Stimulated activated naive B cell treated with anti-CD40 and anti-IgM and Interleukin-4, amounts not matched to agents 10 μg/mL and 1 μg/mL and 100 μg/mL, for 72 hours (primary cell): ENCODE data around the gene UBFD1.
"Not testable (repeated sequence)": the region's sequence is repeated elsewhere in the genome, so short reads cannot be mapped to it uniquely, and the experiment has no call there.

ENCODE experiments used
- ATAC-seq, 2 donors: fragments of 150-1000 bp; cut with Tn5 transposase; replicated peaks; 2 replicates each; pipeline ENCODE4 v1.10.0; 2021; ENCODE audit warnings: moderate library complexity in 1 of 2
- DNase-seq: peaks from one replicate; pipeline ENCODE4 v3.0.0; 2021
- H3K27ac Mint-ChIP-seq: one replicate; pipeline ENCODE4 v1.8.0; 2022; ENCODE audit warnings: mild to moderate bottlenecking, mixed read lengths
- H3K27me3 Mint-ChIP-seq, 2 donors: one replicate each; pipeline ENCODE4 v1.8.0; 2022; ENCODE audit warnings: mixed read lengths in 2 of 2
- H3K36me3 Mint-ChIP-seq, 2 donors: one replicate each; pipeline ENCODE4 v1.8.0; 2022; ENCODE audit warnings: mixed read lengths in 2 of 2, mild to moderate bottlenecking in 1 of 2
- H3K4me1 Mint-ChIP-seq, 2 donors: one replicate each; pipeline ENCODE4 v1.8.0; 2022; ENCODE audit warnings: mixed read lengths in 2 of 2, mild to moderate bottlenecking in 1 of 2
- H3K4me3 Mint-ChIP-seq, 2 donors: one replicate each; pipeline ENCODE4 v1.8.0; 2022; ENCODE audit warnings: mild to moderate bottlenecking in 2 of 2, mixed read lengths in 2 of 2, moderate library complexity in 1 of 2
- H3K9me3 Mint-ChIP-seq, 2 donors: one replicate each; pipeline ENCODE4 v1.8.0; 2022; ENCODE audit warnings: mixed read lengths in 2 of 2, mild to moderate bottlenecking in 1 of 2

UBFD1 gene

GRCh38 chr16:23590181-23590580 is 32.7 kb downstream of the UBFD1 start:
- no peak for ATAC-seq
- peaks cover 31 to 45% of the 10 kb centered on the region in 2 donors for H3K36me3 Mint-ChIP-seq

GRCh38 chr16:23594186-23594585 is 36.7 kb downstream of the UBFD1 start:
- H3K4me1 Mint-ChIP-seq = peaks cover 16 to 39% of the 10 kb centered on the region in 2 donors
- H3K27ac Mint-ChIP-seq = peak overlapping the region; percentile 51
- no peaks in the 10 kb centered on the region for H3K27me3 Mint-ChIP-seq
- H3K9me3 Mint-ChIP-seq = no peaks in the 10 kb centered on the region
- H3K4me3 Mint-ChIP-seq = no peak overlapping the region
- ATAC-seq = no peak
- H3K36me3 Mint-ChIP-seq = peaks cover 25 to 34% of the 10 kb centered on the region in 2 donors
- DNase-seq = no peak

More at GRCh38 chr16:23590181-23590580, 32.7 kb downstream of the UBFD1 start:
- Mint-ChIP-seq H3K4me3 (no peak overlapping the region), H3K27me3 (no peaks in the 10 kb centered on the region), H3K9me3 (no peaks in the 10 kb centered on the region), H3K27ac (no peak overlapping the region), H3K4me1 (peaks cover 15 to 29% of the 10 kb centered on the region in 2 donors)
- no peak for DNase-seq

GRCh38 chr16:23595246-23595950 is 37.9 kb downstream of the UBFD1 start:
- Mint-ChIP-seq H3K36me3 (peaks cover 20 to 26% of the 10 kb centered on the region in 2 donors), H3K27me3 (no peaks in the 10 kb centered on the region), H3K4me3 (peak overlapping the region; percentile 85 to 89), H3K9me3 (no peaks in the 10 kb centered on the region), H3K27ac (peak overlapping the region; percentile 86), H3K4me1 (peaks cover 14 to 39% of the 10 kb centered on the region in 2 donors)
- DNase-seq (no peak), ATAC-seq (peak; percentile 4 to 8)

DNA sequence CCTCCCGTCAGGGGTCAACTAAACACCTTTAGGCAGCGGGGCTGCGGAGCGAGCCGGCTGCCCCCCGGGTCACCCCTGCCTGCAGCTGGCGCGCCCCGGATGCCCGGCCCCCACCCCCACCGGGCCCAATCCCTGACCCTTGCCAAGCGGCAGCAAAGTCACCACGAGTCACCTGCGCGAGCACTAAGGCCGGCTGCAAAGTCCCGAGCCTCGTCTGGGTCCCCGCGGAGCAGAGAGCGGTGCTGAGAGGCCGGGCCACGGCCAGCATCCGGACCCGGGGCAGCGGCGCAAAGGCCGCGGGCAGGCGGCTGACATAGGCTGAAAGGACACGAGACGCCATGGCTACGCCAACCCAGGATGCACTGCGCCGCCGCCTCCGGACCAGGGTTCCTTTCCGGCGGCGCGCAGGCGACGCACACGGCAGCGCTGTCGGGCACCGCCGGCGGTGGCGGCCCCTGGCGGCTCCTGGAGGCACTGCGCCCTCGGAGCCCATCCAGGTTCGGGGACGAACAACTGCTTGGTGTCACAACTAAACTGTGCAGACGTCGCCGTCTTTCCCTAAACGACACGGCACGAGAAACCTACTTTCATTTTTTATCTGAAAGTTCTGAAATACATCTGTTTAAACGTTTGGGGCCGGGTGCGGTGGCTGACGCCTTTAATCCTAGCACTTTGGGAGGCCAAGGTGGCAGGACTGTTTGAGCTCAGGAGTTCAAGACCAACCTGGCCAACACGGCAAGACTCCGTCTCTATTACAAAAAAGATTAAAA is 38.6 kb downstream of the UBFD1 start, which contains the start of gene NDUFAB1:
Gene NDUFAB1 (minus strand): TSS at position 366 of the 770 bp plus-strand sequence. CDS start 26 bp downstream, at position 340.
- Mint-ChIP-seq H3K4me3 (peak within 1 kb of the TSS; percentile 85 to 89), H3K27ac (peak within 1 kb of the TSS; percentile 93), H3K4me1 (peaks cover 14 to 39% of the 10 kb centered on the region in 2 donors), H3K27me3 (no peaks in the 10 kb centered on the region), H3K36me3 (peaks cover 23 to 28% of the 10 kb centered on the region in 2 donors), H3K9me3 (no peaks in the 10 kb centered on the region)
- DNase-seq (peak; percentile 89), ATAC-seq (peak; percentile 99)

- ATAC-seq (peak in 1 of 2 donors; percentile 20), DNase-seq (peak; percentile 6)
- Mint-ChIP-seq H3K27me3 (no peaks in the 10 kb centered on the region), H3K27ac (peak overlapping the region; percentile 91), H3K4me1 (peaks cover 9 to 33% of the 10 kb centered on the region in 2 donors), H3K36me3 (peaks cover 19 to 25% of the 10 kb centered on the region in 2 donors), H3K4me3 (peak overlapping the region; percentile 57 to 61), H3K9me3 (no peaks in the 10 kb centered on the region)
Observed at GRCh38 chr16:23597003-23597756, 39.7 kb downstream of the UBFD1 start.

DNA sequence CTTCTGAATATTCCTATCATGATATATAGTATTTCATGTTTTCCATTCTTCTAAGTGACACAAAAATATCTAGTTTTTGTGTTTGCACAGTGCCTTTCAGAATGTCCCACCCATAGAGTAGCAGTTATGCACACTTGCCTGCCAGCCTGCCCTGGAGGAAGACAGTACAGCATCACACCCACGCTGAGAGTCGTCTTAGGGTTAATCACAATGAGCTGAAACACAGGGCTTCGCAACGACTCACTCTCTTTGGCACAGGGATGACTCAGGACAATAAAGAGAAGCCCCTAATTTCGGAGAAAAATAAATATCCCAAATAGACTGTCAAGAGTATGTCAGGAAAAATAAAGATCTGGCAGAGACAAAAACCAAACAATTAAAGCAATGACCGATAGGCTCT is 50.2 kb downstream of the UBFD1 start:
- Mint-ChIP-seq H3K4me1 (no peaks in the 10 kb centered on the region), H3K36me3 (peaks cover 24 to 29% of the 10 kb centered on the region in 2 donors), H3K4me3 (no peak overlapping the region), H3K9me3 (no peaks in the 10 kb centered on the region), H3K27me3 (no peaks in the 10 kb centered on the region), H3K27ac (no peak overlapping the region)
- DNase-seq (no peak), ATAC-seq (no peak)

DNA sequence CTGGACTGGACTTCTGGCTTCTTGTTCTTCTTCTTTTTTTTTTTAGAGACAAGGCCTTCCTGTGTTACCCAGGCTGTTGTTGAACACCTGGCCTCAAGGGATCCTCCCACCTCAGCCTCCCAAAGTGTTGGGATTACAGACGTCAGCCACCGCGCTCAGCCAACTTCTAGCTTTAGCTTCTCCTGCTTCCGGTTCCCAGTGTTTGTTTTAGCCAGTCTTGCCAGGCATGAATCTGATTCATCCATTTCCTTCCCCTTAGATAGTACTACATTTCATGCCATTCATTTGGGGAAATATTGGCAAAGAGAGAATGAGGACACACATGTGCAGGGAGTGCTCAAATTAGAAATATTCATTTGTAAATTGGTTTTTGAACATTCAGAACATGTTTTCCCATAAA is 50.7 kb downstream of the UBFD1 start:
- Mint-ChIP-seq H3K9me3 (no peaks in the 10 kb centered on the region), H3K4me1 (no peaks in the 10 kb centered on the region), H3K36me3 (peaks cover 25 to 29% of the 10 kb centered on the region in 2 donors), H3K27ac (no peak overlapping the region), H3K27me3 (no peaks in the 10 kb centered on the region), H3K4me3 (no peak overlapping the region)
- no peak for DNase-seq
- no peak for ATAC-seq

GRCh38 chr16:23609929-23610328 is 52.4 kb downstream of the UBFD1 start:
- H3K27me3 Mint-ChIP-seq = no peaks in the 10 kb centered on the region
- no peak overlapping the region for H3K27ac Mint-ChIP-seq
- H3K36me3 Mint-ChIP-seq = peaks cover 25 to 26% of the 10 kb centered on the region in 2 donors
- H3K4me1 Mint-ChIP-seq = no peaks in the 10 kb centered on the region
- no peaks in the 10 kb centered on the region for H3K9me3 Mint-ChIP-seq
- DNase-seq = no peak
- no peak overlapping the region for H3K4me3 Mint-ChIP-seq
- no peak for ATAC-seq

GRCh38 chr16:23610905-23611304 is 53.4 kb downstream of the UBFD1 start:
- ATAC-seq = not testable (repeated sequence)

GRCh38 chr16:23611936-23612335 is 54.4 kb downstream of the UBFD1 start:
- Mint-ChIP-seq H3K27ac (no peak overlapping the region), H3K4me1 (peaks cover 3 to 6% of the 10 kb centered on the region in 2 donors), H3K27me3 (no peaks in the 10 kb centered on the region), H3K9me3 (no peaks in the 10 kb centered on the region), H3K36me3 (peaks cover 32 to 34% of the 10 kb centered on the region in 2 donors), H3K4me3 (no peak overlapping the region)
- ATAC-seq (no peak), DNase-seq (no peak)

More at GRCh38 chr16:23610905-23611304, 53.4 kb downstream of the UBFD1 start:
- not testable (repeated sequence) for H3K4me3 Mint-ChIP-seq, H3K9me3 Mint-ChIP-seq, DNase-seq, H3K27ac Mint-ChIP-seq, H3K4me1 Mint-ChIP-seq, H3K27me3 Mint-ChIP-seq
- peaks cover 27 to 29% of the 10 kb centered on the region in 2 donors for H3K36me3 Mint-ChIP-seq

- Mint-ChIP-seq H3K36me3 (peaks cover 39 to 48% of the 10 kb centered on the region in 2 donors), H3K27me3 (no peaks in the 10 kb centered on the region), H3K4me3 (no peak overlapping the region), H3K9me3 (no peaks in the 10 kb centered on the region), H3K4me1 (peaks cover 3 to 6% of the 10 kb centered on the region in 2 donors), H3K27ac (no peak overlapping the region)
- no peak for DNase-seq
- no peak for ATAC-seq
Observed at GRCh38 chr16:23615805-23616204, 58.3 kb downstream of the UBFD1 start.
